Dedifferentiated amniotic fluid mesenchymal stem cell (primary cell): Measurements from ENCODE around the gene SHISAL2A.
"Not testable (repeated sequence)": the region's sequence is repeated elsewhere in the genome, so short reads cannot be mapped to it uniquely, and the experiment has no call there.

Source experiments
- DNase-seq: peaks from one replicate; pipeline ENCODE4 v3.0.0-alpha.2; 2016; ENCODE audit errors: extremely low spot score

SHISAL2A gene

DNA sequence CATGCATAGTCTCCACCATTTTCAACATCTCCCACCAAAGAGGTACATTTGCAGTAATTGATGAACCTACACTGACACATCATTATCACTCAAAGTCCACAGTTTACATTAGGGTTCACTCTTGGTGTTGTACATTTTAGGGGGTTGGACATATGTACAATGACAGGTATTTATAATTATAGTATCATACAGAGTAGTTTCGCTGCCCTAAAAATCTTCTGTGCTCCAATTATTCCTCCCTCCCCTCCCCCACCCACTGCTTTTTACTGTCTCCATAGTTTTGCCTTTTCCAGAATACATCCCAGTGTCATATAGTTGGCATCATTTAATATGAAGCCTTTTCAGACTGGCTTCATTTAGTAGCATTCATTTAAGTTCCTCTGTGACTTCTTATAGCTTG lies 51.6 kb downstream of the SHISAL2A start:
- DNase-seq, result no peak

DNA sequence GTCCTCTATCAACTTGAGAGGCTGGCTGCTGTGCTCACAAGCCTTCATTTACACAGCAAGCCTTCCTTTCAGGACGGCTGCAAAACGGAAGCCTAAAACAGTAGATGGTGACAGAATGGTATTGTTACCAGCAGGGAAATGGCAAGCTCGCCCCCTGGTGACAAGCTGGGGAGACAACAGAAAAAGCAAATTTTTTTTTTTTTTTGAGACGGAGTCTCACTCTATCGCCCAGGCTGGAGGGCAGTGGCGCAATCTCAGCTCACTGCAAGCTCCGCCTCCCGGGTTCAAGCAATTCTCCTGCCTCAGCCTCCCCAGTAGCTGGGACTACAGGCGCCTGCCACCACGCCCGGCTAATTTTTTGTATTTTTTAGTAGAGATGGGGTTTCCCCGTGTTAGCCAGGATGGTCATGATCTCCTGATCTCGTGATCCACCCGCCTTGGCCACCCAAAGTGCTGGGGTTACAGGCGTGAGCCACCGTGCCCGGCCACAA lies 53.3 kb downstream of the SHISAL2A start:
- peak; percentile 49 for DNase-seq

DNA sequence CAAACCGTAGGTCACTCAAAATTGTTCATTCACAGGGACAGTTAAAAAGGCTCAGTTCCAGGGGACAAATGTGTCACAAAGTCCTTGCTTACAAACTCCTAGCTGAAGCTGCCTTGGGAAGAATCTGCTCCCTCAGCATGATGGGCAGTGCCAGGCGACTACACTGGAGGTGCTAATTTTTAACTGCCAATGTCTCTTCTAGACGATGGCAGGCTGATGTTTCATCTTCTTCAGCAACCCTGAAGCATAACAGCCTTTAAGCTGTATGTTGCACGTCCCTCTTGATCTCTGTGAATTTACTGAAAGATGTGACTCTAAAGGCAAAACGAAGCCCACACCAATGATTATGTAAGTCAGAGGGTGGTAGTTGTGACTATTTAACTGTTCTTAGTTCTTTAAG lies 53.9 kb downstream of the SHISAL2A start:
- no peak for DNase-seq

DNA sequence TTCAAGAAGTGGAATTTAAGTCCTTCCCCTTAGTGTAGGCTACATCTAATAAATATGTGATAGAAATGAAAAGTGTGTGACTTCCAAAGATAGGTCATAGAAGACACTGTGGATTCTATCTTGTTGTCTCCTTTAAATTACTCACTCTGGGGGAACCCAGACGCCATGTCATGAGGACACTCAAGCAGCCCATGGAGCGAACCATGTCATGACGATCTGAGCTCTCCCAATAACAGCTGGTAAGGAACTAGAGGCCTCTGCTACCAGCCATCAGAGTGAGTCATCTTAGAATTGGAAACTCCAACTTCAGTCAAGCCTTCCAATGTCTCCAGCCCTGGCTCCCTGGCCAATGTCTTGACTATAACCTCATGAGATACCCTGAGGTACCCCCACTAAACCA lies 58.9 kb downstream of the SHISAL2A start:
- DNase-seq, result no peak

DNA sequence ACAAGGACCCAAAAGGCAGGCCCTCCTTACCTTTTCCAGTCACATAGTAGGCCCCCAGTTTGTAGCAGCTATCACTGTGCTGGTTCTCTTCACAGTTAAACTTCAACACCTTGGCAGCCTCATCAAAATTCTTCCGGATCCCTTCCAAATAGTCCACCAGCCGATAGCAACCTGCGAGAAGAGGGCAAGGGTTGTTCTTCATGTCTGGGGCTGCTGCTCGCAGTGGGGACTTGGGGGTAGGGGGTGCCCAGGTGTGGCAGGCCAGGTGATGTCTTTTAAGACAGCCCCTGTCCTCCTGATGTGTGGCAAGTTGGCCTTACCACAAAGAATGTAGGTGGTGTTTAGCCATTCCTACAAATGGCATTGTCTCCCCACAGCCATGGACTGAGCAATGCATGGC lies 59.7 kb downstream of the SHISAL2A start:
- no peak for DNase-seq

DNA sequence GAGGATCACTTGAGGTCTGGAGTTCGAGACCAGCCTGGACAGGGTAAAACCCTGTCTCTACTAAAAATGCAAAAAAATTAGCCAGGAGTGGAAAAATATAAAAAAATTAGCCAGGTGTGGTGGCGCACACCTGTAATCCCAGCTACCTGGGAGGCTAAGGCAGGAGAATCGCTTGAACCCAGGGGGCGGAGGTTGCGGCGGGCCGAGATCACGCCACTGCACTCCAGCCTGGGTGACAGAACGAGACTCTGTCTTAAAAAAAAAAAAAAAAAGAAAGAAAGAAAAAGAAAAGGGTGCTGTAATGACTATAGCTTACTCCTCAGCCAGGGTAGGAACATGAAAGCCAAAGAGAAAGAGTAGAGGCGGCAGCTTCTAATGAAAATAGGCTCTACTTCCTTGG lies 60.4 kb downstream of the SHISAL2A start:
- DNase-seq, result not testable (repeated sequence)

DNA sequence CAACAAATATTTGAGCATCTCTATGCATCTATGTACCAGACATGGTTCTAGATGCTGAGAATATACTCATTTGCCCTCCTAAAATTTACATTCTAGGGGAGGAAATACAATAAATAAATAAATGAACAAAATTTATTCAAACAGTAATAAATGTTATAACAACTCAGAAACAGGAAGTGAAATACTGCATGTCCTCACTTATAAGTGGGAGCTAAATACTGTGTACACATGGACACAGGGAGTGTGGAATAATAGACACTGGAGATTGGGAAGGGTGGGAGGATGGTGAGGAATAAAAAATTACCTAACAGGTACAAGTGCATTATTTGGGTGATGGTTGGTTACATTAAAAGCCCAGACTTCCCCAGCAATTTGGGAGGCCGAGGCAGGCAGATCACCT lies 60.9 kb downstream of the SHISAL2A start:
- no peak for DNase-seq

DNA sequence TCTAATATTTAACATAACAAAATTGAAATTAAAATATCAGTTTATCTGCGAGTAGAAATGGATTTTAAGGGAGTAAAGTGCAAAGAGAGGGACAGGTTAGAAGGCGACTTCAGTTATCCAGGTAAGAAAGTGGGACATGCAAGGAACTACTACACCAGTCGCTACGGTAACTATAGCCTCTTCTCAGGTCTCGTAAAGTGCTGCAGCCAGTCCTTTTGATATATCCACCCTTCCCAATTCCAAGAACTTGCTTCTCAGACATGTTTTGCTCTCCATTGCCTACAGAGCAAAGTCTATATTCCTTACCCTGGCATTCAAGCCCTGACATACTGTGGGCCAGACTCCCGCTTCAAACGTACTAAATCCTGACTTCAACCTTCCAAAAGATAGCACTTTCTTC lies 62.7 kb downstream of the SHISAL2A start:
- no peak for DNase-seq

DNA sequence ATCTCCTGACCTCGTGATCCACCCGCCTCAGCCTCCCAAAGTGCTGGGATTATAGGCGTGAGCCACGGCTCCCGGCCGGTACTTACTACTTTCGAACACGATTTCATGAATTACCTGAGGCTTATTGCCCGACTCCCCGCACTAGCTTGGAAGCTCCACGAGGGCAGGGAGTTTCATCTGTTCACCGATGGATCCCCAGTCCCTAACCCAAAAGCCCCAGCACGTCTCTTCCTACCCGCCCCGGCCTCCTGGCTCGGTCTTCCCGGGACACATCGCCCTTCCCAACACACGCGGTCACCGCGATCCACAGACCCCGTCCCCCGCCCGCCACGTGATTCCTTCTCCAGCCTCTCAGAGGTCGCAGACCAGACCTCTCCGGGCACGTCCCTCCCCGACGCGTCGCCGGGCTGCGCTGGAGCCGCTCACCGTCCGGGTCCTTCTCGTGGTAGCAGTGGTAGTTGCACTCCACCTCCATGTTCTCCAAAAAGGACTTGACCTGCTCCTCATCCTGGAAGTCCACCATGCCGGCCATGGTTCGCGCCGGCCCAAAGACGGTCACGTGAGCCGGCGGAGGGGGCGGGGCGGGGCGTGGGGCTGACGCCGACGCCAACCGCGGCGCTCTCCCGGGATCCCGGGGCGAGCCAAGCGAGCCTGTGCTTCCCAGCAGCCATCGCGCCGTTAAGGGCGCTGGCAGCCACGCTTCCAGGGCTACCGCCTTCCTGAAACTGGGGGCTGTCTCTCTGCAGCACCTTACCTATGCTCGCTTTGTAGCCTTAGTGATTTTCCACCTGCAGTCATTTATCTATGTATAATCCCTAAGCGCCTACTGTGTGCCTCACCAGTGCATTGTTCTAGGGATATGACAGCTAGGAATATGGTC lies 65.1 kb downstream of the SHISAL2A start, which contains the start of gene COA7:
COA7 (minus strand) TSS at position 553 of the 880 bp plus-strand sequence; CDS start at position 532, 21 bp downstream.
- peak; percentile 67 for DNase-seq

DNA sequence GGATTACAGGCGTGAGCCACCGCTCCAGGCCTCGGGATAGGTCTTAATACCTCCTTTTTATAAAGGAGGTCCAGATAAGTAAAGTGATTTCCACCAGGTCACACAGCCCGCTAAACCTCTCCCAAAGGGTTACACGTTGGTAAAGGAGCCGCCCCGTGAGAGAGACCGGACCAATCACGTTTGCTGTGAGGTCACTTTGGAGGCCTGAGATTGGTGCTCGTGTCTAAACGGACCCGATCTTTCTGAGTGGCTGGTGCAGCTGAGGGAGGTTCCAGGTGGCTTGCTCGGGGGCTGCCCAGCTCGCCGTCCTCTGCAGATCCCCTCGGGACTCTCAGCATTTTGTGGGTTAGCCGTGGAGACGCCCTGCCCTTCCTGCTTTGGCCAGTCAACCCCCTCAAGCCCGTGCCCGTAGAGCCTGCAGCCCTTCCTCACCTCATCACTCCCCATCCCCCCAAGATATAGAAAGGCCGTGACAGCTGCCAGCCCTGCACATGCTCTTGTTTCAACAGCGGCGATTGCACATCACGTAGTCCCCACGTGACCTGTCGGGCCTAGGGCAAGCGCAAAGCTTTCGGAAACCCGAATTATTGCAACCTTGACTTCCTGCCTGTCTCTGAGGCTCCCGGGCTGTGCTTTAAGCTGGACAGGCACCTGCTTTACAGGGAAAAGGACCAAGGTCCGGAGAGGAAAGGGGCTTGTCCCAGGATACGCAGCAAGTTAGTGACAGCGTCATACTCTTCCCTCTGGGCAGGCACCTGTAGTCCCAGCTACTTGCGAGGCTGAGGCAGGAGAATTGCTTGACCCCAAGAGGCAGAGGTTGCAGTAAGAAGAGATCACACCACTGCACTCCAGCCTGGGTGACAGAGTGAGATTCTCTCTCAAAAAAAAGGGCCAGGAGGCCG lies 70.2 kb downstream of the SHISAL2A start:
- peak; percentile 88 for DNase-seq

DNA sequence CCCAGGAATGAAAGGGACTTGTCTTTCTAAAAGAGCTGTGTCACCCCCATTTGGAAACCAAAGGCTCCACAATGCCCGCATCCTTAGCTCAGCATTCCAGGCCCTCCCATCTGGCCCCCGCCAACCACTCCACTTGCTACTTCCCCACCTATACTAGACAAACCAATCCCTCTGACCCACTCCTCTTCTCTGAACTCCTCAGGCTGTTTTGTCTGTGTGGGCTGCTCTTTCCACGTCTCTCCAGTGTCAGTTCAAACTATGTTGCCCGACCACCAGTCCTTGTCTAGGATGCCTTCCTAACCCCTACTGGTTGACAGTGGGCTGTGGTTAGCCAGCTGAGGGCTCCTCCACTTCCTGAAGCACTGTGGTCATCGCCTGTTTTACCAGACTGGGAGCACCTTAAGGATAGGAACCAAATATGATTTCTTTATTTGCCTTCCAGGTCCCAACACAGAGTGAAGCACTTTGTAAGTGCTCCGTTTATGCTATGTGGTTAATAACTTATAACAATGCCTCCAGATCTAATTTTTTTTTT lies 73.2 kb downstream of the SHISAL2A start:
- no peak for DNase-seq
